Stimulated activated memory B cell treated with anti-CD40 and anti-IgM and Interleukin-4, amounts not matched to agents 10 μg/mL and 1 μg/mL and 100 μg/mL, for 72 hours (primary cell): ENCODE measurements around the gene GASK1A.
"Not testable (repeated sequence)": the region's sequence is repeated elsewhere in the genome, so short reads cannot be mapped to it uniquely, and the experiment has no call there.

Experiments
- ATAC-seq: fragments of 150-1000 bp; cut with Tn5 transposase; 2 replicates; pipeline ENCODE4 v1.10.0; 2021
- H3K27ac Mint-ChIP-seq: one replicate; pipeline ENCODE4 v1.8.0; 2022; ENCODE audit warnings: mild to moderate bottlenecking, mixed read lengths
- H3K27me3 Mint-ChIP-seq: one replicate; pipeline ENCODE4 v1.8.0; 2022; ENCODE audit warnings: mixed read lengths
- H3K36me3 Mint-ChIP-seq: one replicate; pipeline ENCODE4 v1.8.0; 2022; ENCODE audit warnings: mixed read lengths
- H3K4me1 Mint-ChIP-seq: one replicate; pipeline ENCODE4 v1.8.0; 2022; ENCODE audit warnings: mixed read lengths
- H3K4me3 Mint-ChIP-seq: one replicate; pipeline ENCODE4 v1.8.0; 2022; ENCODE audit warnings: mild to moderate bottlenecking, moderate library complexity, mixed read lengths
- H3K9me3 Mint-ChIP-seq: one replicate; pipeline ENCODE4 v1.8.0; 2022; ENCODE audit warnings: mixed read lengths

GASK1A gene

GRCh38 chr3:43045079-43045478 lies 66.0 kb downstream of the GASK1A start:
- not testable (repeated sequence) for H3K4me3 Mint-ChIP-seq, H3K27me3 Mint-ChIP-seq, H3K27ac Mint-ChIP-seq, H3K36me3 Mint-ChIP-seq, H3K4me1 Mint-ChIP-seq, ATAC-seq
- H3K9me3 Mint-ChIP-seq = peaks cover 24% of the 10 kb centered on the region

- H3K9me3 Mint-ChIP-seq = peaks cover 30% of the 10 kb centered on the region
- no peaks in the 10 kb centered on the region for H3K4me1 Mint-ChIP-seq
- no peaks in the 10 kb centered on the region for H3K27me3 Mint-ChIP-seq
- no peak overlapping the region for H3K27ac Mint-ChIP-seq
- no peak for ATAC-seq
- H3K36me3 Mint-ChIP-seq = peaks cover 7% of the 10 kb centered on the region
- H3K4me3 Mint-ChIP-seq = no peak overlapping the region
These were observed 67.5 kb downstream of the GASK1A start for GRCh38 chr3:43046583-43046982.

- ATAC-seq = no peak
- Mint-ChIP-seq H3K9me3 (peaks cover 37% of the 10 kb centered on the region), H3K4me1 (no peaks in the 10 kb centered on the region), H3K27me3 (peaks cover 13% of the 10 kb centered on the region), H3K36me3 (peaks cover 7% of the 10 kb centered on the region), H3K27ac (no peak overlapping the region), H3K4me3 (no peak overlapping the region)
These were observed 69.4 kb downstream of the GASK1A start for GRCh38 chr3:43048470-43048869.

- Mint-ChIP-seq H3K9me3 (peaks cover 18% of the 10 kb centered on the region), H3K27me3 (peaks cover 34% of the 10 kb centered on the region), H3K36me3 (no peaks in the 10 kb centered on the region), H3K4me3 (no peak overlapping the region), H3K4me1 (no peaks in the 10 kb centered on the region), H3K27ac (no peak overlapping the region)
- ATAC-seq = no peak
These were observed 74.2 kb downstream of the GASK1A start for GRCh38 chr3:43053291-43053690.

- peaks cover 13% of the 10 kb centered on the region for H3K9me3 Mint-ChIP-seq
- no peak overlapping the region for H3K27ac Mint-ChIP-seq
- peaks cover 34% of the 10 kb centered on the region for H3K27me3 Mint-ChIP-seq
- no peaks in the 10 kb centered on the region for H3K4me1 Mint-ChIP-seq
- no peak for ATAC-seq
- no peak overlapping the region for H3K4me3 Mint-ChIP-seq
- H3K36me3 Mint-ChIP-seq = no peaks in the 10 kb centered on the region
These were observed 75.6 kb downstream of the GASK1A start for GRCh38 chr3:43054754-43055153.

GRCh38 chr3:43055393-43055792 lies 76.3 kb downstream of the GASK1A start:
- no peaks in the 10 kb centered on the region for H3K4me1 Mint-ChIP-seq
- peaks cover 34% of the 10 kb centered on the region for H3K27me3 Mint-ChIP-seq
- ATAC-seq = no peak
- H3K27ac Mint-ChIP-seq = no peak overlapping the region
- H3K4me3 Mint-ChIP-seq = no peak overlapping the region
- H3K9me3 Mint-ChIP-seq = peaks cover 11% of the 10 kb centered on the region
- no peaks in the 10 kb centered on the region for H3K36me3 Mint-ChIP-seq

- Mint-ChIP-seq H3K27ac (no peak overlapping the region), H3K4me1 (no peaks in the 10 kb centered on the region), H3K4me3 (no peak overlapping the region), H3K36me3 (no peaks in the 10 kb centered on the region), H3K27me3 (peaks cover 34% of the 10 kb centered on the region), H3K9me3 (peaks cover 7% of the 10 kb centered on the region)
- ATAC-seq = no peak
These were observed 77.0 kb downstream of the GASK1A start for GRCh38 chr3:43055806-43056770.

- Mint-ChIP-seq H3K36me3 (no peaks in the 10 kb centered on the region), H3K27ac (no peak overlapping the region), H3K4me1 (no peaks in the 10 kb centered on the region), H3K4me3 (no peak overlapping the region), H3K27me3 (peaks cover 13% of the 10 kb centered on the region), H3K9me3 (no peaks in the 10 kb centered on the region)
- ATAC-seq = no peak
These were observed 80.3 kb downstream of the GASK1A start for GRCh38 chr3:43059456-43059855.

- Mint-ChIP-seq H3K4me1 (no peaks in the 10 kb centered on the region), H3K36me3 (no peaks in the 10 kb centered on the region), H3K9me3 (no peaks in the 10 kb centered on the region), H3K27me3 (no peaks in the 10 kb centered on the region), H3K27ac (no peak overlapping the region), H3K4me3 (no peak overlapping the region)
- peak; percentile 36 for ATAC-seq
These were observed 82.2 kb downstream of the GASK1A start for GRCh38 chr3:43061101-43061895.

- no peaks in the 10 kb centered on the region for H3K36me3 Mint-ChIP-seq
- H3K4me1 Mint-ChIP-seq = no peaks in the 10 kb centered on the region
- no peaks in the 10 kb centered on the region for H3K27me3 Mint-ChIP-seq
- no peak for ATAC-seq
- H3K9me3 Mint-ChIP-seq = no peaks in the 10 kb centered on the region
- no peak overlapping the region for H3K4me3 Mint-ChIP-seq
- no peak overlapping the region for H3K27ac Mint-ChIP-seq
These were observed 83.0 kb downstream of the GASK1A start for GRCh38 chr3:43062040-43062563.

- Mint-ChIP-seq H3K27me3 (no peaks in the 10 kb centered on the region), H3K9me3 (no peaks in the 10 kb centered on the region), H3K27ac (no peak overlapping the region), H3K4me3 (no peak overlapping the region), H3K36me3 (no peaks in the 10 kb centered on the region), H3K4me1 (no peaks in the 10 kb centered on the region)
- no peak for ATAC-seq
These were observed 83.5 kb downstream of the GASK1A start for GRCh38 chr3:43062564-43063040.

- no peaks in the 10 kb centered on the region for H3K27me3 Mint-ChIP-seq
These were observed 84.0 kb downstream of the GASK1A start for GRCh38 chr3:43063114-43063513.

GRCh38 chr3:43070670-43071069 lies 91.6 kb downstream of the GASK1A start:
- H3K4me3 Mint-ChIP-seq, ATAC-seq, H3K27me3 Mint-ChIP-seq, H3K27ac Mint-ChIP-seq, H3K36me3 Mint-ChIP-seq, H3K9me3 Mint-ChIP-seq, H3K4me1 Mint-ChIP-seq: not testable (repeated sequence)

More at GRCh38 chr3:43063114-43063513, 84.0 kb downstream of the GASK1A start:
- Mint-ChIP-seq H3K36me3 (no peaks in the 10 kb centered on the region), H3K4me1 (no peaks in the 10 kb centered on the region), H3K9me3 (no peaks in the 10 kb centered on the region), H3K4me3 (no peak overlapping the region), H3K27ac (no peak overlapping the region)
- no peak for ATAC-seq

- ATAC-seq = no peak
- no peak overlapping the region for H3K27ac Mint-ChIP-seq
- H3K4me1 Mint-ChIP-seq = no peaks in the 10 kb centered on the region
- no peaks in the 10 kb centered on the region for H3K27me3 Mint-ChIP-seq
- no peaks in the 10 kb centered on the region for H3K36me3 Mint-ChIP-seq
- H3K4me3 Mint-ChIP-seq = no peak overlapping the region
- no peaks in the 10 kb centered on the region for H3K9me3 Mint-ChIP-seq
These were observed 92.3 kb downstream of the GASK1A start for GRCh38 chr3:43071313-43071893.

- Mint-ChIP-seq H3K4me1 (no peaks in the 10 kb centered on the region), H3K27ac (no peak overlapping the region), H3K27me3 (no peaks in the 10 kb centered on the region), H3K36me3 (no peaks in the 10 kb centered on the region), H3K4me3 (no peak overlapping the region), H3K9me3 (no peaks in the 10 kb centered on the region)
- no peak for ATAC-seq
These were observed 93.2 kb downstream of the GASK1A start for GRCh38 chr3:43072361-43072760.
